HG03135 (cell line): ENCODE measurements around the gene GPC1.
"Not testable (repeated sequence)": the region's sequence is repeated elsewhere in the genome, so short reads cannot be mapped to it uniquely, and the experiment has no call there.

ENCODE experiments used
- ATAC-seq: cut with Tn5 transposase; IDR thresholded peaks from one replicate; pipeline ENCODE4 v1.9.1; 2021; ENCODE audit warnings: mild to moderate bottlenecking, moderate library complexity; ENCODE audit not compliant: unreplicated experiment

Gene GPC1, protein sequence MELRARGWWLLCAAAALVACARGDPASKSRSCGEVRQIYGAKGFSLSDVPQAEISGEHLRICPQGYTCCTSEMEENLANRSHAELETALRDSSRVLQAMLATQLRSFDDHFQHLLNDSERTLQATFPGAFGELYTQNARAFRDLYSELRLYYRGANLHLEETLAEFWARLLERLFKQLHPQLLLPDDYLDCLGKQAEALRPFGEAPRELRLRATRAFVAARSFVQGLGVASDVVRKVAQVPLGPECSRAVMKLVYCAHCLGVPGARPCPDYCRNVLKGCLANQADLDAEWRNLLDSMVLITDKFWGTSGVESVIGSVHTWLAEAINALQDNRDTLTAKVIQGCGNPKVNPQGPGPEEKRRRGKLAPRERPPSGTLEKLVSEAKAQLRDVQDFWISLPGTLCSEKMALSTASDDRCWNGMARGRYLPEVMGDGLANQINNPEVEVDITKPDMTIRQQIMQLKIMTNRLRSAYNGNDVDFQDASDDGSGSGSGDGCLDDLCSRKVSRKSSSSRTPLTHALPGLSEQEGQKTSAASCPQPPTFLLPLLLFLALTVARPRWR

DNA sequence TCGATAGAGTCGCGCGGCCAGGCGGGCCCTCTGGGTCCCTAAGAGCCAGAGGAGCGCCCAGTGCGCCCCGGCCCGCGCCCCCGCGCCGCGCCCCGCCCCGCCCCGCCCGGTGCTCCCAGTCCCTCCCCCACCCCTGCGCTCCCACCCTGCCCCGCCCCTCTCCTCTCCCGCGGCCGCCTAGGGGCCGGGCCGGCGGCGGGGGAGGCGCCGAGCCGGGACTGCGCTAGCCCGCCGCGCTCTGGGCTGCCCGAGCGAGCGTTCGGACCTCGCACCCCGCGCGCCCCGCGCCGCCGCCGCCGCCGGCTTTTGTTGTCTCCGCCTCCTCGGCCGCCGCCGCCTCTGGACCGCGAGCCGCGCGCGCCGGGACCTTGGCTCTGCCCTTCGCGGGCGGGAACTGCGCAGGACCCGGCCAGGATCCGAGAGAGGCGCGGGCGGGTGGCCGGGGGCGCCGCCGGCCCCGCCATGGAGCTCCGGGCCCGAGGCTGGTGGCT, at the start of gene GPC1:
Gene GPC1 (plus strand): TSS at position 207 of the 491 bp plus-strand sequence. CDS start 256 bp downstream, at position 463.
- no peak for ATAC-seq

DNA sequence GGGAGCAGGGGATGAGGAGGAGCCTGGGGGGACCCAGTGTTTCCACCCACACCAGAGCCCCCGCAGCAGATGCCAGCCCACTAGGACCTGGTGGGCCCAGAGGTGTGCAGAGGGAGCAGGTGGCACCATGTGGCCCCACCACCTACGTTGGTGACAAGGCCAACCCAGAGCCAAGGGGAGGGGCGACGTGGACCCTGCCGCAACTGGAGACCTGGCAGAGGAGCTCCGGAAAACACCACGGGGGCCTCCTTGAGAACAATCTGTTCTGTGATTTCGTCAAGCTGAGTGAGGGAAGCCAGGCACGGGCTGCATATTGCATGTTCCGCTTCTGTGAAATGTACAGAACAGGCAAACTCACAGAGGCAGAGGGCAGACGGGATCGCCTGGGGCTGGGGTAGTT, 49.1 kb upstream of the GPC1 start:
- ATAC-seq, result no peak

DNA sequence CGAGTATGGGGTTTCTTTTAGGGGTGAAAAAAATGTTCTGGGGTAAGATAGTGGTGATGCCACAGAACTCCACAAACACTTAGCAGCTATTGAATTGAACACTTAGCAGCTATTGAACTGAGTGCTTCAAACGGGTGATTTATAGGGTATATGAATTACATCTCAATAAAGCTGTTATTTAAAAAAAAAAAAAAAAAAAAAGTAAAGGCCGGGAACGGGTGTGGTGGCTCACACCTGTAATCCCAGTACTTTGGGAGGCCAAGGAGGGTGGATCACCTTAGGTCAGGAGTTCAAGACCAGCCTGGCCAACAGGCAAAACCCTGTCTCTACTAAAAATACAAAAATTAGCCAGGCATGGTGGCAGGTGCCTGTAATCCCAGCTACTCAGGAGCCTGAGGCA, 48.7 kb upstream of the GPC1 start:
- ATAC-seq, result not testable (repeated sequence)

DNA sequence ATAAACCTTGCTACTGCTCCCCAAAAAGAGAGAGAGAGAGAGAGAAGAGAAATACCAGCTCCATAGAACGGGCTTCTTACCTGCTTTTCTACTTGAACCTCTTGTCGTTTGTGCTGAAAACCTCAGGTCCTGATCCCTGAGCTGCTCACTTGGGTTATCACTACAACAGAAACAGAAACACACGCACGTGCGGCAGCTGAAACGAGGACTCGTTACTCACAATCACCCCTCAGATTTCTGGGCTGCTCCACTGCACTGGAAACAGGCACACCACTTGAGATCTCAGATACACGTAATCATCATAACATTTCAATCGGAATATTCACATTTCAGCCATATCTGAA, 48.2 kb upstream of the GPC1 start:
- no peak for ATAC-seq

DNA sequence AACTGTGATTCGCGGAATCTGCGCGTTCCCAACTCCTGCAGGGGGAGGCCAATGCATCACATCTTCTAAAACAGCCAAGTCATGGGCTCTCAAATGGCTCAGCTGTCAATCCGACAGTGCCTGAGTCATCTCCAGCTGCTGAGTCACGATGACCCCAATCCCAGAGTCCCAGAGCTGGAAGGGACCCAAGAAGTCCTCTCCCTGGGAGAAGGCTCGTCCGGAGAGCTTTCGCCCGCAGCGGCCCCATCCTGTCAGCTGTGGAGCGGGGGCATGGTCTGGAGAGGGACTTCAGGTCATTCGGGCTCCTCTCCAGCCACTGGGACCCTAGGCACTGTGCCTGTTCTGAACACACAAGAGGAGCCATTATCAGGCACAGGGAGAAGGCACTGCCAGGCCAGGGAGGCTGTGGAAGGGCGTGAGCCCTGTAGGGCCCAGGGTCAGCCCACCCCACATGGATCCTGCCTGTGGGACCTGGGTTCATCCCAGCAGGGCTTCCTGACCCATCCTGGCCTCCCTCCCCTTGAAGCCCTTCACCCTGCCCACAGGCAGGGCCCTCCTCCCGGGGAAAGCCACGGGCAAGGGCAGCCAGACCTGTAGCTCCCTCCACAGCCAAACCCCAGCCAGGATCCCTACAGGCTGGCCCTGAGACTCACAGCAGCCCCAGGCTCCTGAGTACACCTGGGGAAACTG, 47.6 kb upstream of the GPC1 start:
- ATAC-seq, result no peak

DNA sequence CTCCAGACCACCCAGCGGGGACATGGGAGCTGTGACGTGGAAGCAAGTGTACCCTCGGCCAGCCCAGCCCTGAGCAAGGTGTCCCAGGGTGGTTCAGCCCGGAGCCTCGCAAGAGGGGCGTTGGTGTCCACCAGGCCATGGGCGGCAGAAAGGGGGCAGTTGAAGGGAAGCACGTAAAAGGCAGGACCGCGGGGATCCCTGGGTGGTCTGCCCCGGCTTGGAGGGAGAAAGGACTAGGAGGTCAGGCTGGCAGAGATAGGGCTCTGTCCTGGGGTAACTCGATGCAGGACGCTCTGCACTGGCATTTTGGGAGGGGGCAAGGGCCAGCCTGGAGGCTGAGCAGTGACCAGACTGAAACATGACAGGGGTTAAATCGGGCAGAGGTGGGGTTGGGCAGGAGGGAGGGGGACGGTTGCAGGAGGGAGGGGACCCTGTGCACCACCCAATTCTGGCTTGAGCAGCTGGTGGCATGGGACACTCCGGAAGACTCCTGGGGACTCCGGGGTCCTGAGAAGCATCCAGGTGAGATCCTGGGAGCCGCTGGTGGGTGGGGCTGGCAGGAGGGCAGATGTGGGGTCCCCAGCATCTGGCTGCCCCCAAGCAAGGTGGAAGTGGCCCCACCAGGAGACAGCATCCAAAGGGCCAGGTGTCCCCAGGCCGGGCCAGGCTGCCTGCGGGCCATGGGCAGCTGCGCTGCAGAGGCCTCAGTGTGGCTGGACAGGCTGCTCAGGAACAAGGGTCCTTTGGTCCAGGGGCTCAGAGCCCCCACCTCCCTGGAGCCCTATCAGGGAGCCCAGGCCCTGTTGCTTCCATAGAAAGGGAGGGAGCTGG, 46.8 kb upstream of the GPC1 start:
- no peak for ATAC-seq

DNA sequence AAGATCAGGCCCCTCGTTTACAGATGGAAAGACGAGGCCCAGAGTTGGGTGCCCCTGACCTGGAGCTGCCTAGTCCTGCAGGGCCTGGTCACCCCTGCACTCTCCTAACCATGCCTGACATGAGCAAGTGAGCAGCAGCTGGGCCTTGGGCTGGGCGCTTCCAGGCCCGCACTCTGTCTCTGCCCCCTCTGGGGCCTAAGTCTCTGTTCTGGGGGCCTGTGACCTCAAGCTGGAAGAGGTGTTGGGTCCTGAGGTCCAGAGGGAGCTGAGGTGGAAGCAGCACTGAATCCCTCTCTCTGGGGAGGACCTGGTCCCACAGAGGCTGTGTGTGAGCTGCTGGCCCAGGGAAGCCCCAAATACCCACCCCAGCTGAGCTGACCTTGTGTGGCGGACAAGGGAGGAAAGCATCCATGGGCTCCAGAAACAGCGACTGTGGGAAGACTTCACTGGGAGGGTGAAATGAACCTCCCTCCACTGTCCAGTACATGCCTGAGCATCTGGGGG, 46.1 kb upstream of the GPC1 start:
- ATAC-seq, result no peak

DNA sequence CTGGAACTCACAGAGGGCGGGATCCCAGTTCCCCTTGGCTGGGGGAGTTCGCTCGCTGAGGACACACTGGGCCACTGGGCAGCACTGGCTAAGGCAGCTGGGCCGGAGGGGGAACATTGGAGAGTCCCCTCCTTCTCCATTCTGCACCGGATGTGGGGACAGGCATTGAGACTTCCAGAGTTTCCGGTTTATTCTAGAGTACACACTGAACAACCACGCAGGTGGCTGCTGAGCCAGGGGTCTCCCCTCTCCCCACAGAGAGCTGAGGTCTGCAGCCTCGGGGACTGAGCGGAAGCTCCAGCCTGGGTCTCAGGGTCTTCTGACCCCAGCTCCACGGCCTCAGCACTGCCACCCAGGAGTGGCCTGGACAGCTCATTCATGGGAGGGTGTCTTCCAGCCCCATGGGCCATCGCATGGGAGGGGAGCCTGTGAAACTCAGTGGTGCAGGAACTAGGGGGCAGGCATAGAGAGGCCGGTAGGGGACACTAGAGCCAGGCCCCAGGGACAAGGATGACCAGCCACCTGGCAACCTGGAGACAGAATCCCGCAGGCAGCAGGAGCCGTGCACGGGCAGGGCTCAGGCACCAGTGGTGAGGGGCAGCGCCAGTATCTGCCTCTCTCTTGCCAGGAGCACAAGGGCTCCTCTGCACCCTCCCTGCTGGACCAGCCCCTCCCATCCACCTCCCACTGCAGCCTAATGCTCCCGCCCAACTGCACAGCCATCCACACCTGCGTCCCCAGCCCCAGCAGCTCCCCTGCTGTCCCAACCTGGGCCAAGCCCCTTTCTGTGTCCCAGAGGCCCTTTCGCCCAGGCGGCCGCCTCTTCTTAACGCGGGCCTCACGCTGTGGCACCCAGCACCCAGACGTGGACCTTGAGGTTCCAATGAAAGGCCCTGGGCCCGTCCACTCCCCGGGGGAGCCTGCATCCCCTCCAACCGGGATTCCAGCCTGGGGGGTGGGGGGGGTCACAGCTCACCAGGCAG, 45.1 kb upstream of the GPC1 start:
- ATAC-seq, result no peak

DNA sequence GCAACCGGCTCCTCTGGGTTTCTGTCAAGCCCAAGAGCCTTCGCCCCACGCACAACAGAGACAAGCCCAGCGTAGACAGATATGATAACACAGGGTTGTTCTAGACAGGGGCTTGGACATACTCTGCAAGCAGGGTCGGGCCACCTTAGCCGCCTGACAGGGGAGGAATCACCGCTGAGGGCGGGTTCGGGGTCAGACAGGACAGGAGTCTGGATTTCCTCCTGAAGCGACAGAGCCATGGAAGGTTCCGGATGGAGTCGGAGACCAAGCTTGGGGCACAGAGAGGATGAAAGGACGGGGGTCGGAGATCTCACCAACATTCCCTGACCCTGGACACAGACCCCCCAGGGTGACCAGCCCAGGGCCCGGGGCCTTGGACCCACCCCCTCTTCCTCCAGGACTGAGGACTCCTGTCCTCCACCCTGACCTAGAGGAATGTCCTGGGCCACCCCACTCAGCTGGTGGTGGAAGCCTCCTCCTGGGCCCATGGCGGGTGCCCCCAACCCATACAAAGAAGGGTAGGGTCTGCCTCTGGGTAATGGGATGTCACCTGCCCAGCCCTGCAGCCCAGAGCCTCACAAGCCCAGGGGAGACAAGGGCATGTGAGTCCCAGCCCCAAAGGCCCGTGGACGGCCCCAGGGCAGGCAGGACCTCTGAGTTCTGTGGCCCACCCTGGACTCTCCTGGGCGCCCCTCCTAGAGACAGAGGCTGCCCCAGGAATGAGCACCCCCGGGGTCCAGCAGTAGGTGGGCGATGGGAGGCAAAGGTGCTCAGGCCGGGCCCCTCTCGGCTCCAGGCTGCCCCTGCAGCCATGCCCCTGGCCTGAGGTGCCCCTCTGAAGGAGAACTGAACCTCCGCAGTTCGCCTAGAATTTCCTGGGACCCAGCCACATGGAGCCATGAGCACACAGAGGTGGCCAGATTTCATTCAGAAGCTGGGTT, 44.1 kb upstream of the GPC1 start:
- ATAC-seq, result no peak

DNA sequence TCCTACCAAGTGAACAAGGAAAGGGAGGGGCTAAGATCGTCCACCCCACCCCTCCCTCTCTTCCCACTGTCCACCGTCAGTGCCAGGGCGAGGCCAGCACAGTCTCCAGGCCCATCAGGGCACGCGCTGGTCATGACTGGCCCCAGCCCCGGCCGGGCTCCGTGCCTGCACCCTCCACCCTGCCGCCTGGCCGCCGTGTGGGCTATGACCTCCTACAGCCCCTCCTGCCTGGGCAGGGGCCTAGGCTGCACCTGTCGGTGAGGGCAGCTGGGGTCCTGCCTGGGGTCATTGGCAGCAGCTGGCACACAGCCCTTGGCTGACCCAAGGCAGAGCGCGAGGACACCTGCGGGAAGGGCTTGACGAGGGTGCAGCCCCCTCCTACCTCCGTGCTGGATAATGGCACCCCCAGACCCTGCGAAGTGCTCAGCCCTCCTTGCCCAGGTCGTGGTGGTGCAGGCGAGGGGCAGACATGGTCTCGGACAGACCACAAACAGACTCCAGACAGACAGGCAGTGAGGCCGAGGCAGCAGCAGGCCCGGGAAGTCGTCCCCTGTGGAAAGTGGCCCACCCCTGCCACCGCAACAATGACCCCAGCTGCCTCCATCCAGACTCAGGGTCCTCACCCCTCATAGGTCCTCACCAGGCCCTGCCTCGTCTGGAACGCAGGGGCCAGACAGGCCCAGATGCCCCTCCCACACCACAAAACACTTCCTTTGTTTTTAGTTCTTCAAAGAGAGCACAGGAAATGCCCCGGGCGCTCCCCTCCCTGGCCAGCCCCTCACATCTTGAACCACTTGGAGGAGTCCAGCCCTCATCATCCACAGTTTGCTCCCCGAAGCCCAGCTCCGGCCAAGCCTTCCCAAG, 43.1 kb upstream of the GPC1 start:
- no peak for ATAC-seq

DNA sequence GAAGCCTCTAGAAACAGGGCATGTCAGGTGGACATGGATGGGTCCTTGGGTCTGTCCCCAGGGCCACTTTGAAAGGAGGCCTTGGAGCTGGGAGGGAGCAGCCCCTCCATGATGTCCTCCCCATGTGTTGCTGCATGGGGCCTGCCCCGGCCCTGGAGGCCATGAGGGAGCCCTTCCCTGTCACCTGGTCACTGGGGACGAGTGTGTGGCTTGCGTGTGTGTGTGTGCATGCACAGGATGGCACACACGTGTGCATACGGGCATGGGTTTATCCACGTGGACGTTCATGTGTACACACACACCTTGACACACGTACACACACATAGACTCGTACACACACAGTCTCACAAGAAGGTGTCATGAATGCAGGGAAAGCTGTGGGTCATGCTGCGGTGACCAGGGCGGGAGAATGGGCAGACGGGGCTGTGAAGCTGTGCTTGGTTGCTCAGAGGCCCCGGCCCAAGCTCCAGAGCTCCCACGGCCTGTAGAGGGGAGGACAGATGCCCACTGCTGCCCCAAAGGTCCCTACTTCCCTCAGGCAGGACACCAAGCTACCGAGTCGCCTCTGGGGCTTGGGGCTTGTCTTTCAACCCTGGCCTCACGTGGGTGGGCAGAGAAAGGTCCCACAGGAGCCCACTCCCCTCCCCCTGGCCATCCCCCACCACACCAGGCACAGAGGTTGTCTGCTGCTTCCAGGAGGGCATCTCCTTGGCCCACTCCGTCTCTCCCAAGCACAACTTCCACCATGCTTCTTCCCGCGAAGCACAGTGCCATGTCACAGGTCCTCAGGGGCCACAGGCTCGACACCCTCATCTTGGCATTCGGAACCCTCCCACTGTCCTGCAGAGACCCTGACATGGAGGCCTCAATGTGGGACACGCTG, 42.3 kb upstream of the GPC1 start:
- ATAC-seq, result no peak

DNA sequence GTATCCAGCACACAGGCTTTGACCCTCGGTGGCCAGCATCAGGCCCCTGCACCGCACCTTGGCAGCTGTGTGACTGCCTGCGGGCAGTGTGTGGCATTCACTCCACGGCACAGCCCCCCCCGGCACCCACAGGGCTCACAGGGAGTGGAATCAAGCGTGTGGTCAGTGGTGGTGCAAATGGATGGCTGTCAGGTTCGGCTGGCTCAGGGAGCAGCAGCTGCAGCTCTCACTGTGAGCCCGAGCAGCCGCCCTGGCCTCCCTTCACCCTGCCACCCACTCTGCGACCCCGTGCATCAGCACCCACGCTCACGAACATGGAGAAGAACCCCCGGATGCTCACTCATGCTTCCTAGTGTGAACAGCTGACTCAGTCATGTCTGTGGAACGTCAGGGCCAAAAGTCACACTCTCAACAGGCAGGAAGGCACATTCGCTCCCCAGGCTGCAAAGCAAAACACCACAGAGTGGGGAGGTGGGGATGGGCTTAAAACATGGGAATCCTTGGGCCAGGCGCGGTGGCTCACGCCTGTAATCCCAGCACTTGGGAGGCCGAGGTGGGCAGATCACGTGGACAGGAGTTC, 41.5 kb upstream of the GPC1 start:
- ATAC-seq, result no peak

DNA sequence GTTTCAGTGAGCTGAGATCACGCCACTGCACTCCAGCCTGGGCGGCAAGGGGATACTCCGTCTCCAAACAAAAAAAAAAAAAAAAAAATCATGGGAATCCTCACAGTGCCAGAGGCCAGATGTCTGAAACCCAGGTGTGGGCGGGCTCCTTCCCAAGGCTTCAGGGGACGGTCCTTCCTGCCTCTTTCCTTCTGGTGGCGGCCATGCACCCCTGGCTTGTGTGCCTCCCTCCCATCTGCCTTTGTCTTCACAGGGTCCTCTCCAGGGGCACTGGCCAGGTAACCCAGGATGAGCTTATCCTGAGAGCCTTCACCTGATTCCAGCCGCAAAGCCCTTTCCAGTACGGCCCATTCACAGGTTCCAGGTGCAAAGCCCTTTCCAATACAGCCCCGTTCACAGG, 40.9 kb upstream of the GPC1 start:
- ATAC-seq, result no peak

DNA sequence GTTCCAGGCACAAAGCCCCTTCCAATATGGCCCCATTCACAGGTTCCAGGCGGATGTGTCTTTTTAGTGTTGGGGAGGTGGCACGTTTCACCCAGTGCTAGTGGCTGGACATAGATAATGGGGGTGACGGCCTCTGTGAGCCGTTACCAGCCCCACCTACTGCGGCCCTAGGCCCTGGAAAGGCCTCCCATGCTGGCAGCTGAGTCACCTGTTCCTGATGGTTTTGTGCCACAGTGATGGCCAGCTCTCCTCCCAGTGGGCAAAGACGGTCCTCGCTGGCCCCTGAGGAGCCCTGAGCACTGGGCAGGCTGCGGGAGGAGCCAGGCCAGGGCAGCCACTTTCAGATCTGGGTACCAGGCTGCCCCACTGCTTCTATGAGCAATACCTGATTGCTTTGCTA, 40.0 kb upstream of the GPC1 start:
- ATAC-seq, result no peak

DNA sequence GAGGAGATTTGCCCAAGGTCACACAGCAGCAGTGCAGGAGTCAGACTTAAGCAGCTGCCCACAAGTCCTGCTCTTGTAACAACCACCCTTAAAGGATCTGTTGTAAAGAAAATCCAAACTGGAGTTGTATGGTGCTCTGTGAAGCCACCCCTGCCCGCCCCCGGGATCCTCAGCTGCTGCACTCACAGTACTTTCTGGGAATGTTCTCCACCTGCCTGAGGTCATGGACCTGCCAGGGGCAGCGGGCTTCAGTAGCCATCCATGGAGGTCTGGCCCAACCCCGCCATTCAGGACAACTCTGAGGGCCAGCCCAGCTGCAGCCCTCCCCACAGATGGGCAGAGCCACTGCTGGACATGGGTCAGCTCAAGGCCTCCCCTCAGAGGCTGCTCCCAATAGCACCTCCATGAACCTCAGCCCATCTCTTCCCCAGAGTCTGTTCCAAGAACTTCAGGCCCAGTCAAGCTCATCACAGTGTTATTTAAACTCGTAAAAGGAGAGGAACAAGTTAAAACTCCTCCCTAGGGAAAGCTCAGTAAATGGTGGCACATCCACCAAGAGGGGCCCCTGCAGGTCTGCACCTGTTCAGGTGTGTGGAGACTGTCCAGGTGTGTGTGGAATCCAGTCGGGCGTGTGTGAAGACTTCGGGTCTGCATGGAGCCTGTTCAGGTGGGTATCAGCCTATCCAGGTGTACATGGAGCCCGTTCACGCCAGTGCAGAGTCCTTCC, 39.4 kb upstream of the GPC1 start:
- ATAC-seq, result no peak
